Hindlimb muscle (tissue), 1 donor: Measurements from ENCODE around the gene GMCL1. TPM values are rescaled to one million over a fixed set of nuclear protein-coding genes. Genes with fewer than 3 reads are reported as not detected.
A peak's percentile ranks its signal among the peaks of the same experiment; 100 is the strongest.
"Not testable (repeated sequence)": the region's sequence is repeated elsewhere in the genome, so short reads cannot be mapped to it uniquely, and the experiment has no call there.

Source experiments
- DNase-seq: peaks from one replicate; pipeline ENCODE4 v3.0.0-alpha.2; 2013
- polyA plus RNA-seq: library from polyadenylated mRNA; unstranded; fragments of 120-200 nt; gene quantifications from one replicate; pipeline ENCODE4 v1.2.1, GENCODE V29; 2013; ENCODE audit not compliant: insufficient read length

The GMCL1 gene
- polyA plus RNA-seq, result 10.6 TPM

GRCh38 chr2:69829256-69830044 lies at the start of gene GMCL1:
TSS of gene GMCL1 (plus strand) at chr2:69829660. CDS start at chr2:69829893, 233 bp downstream.
- peak; percentile 98 for DNase-seq

DNA sequence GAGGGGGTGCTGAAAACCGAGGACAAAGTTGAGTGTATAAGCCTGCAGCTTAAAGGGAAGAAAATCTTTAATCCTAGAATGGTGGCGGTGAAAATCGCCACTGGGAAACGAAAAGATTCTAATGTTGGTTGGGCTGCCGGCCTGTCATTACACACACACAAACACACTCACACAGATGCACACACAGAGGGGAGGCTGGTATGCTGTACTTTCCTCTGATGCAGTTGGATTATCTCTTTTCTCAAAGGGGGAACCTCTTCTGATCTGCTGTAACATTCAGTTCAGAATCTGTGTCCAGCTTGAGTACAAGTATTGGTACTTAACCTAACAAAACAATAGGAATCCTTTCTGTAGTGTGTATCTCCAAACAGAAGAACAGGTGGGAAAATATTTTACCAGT lies 48.5 kb upstream of the GMCL1 start:
- no peak for DNase-seq

- no peak for DNase-seq
Observed at GRCh38 chr2:69781321-69782248, 47.9 kb upstream of the GMCL1 start.

DNA sequence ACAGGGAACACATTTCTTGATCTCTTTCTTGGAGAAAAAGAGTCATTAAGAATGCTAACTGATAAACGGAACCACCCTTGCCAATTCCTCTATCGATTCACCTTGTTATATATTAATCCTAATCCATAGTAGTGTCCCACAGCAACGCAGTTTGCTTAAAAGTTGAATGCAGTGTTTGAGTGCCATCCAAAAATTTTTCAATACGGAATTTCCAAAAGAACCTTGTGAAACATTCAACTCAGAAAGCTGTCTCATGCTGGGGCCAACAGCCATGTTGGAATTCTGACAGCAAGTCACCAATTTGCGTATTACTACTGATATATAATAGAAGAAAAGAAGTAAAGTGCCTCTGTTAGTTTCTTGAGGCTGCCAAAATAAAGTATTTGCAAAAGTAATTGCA lies 45.2 kb upstream of the GMCL1 start:
- no peak for DNase-seq

- DNase-seq, result no peak
Observed at GRCh38 chr2:69785358-69785757, 44.1 kb upstream of the GMCL1 start.

- DNase-seq, result no peak
Observed at GRCh38 chr2:69786052-69786560, 43.4 kb upstream of the GMCL1 start.

DNA sequence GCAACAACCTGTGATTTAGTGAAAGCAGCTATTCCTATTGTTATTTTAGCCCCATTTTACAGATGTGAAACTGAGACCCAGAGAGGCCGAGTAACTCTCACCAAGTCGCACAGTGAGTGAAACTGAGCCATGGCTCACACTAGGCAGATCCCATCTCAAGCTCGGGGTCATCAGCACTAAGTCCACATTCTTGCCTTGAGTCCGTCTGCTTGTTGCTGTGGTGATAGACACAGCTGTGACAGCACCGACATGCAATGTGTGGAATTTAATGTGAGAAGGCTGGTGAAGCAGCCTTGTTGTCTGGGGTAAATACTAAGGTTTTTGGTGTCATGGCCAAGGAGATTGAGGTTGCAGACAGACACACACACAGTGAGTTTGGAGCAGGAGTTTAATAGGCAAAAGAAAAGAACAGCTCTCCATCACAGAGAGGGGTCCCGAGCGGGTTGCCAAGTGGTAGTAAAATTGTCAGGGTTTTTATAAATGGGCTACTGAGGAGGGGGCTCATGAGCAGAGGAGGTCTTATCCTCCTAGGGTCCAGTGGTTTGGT lies 40.2 kb upstream of the GMCL1 start:
- peak; percentile 41 for DNase-seq

DNA sequence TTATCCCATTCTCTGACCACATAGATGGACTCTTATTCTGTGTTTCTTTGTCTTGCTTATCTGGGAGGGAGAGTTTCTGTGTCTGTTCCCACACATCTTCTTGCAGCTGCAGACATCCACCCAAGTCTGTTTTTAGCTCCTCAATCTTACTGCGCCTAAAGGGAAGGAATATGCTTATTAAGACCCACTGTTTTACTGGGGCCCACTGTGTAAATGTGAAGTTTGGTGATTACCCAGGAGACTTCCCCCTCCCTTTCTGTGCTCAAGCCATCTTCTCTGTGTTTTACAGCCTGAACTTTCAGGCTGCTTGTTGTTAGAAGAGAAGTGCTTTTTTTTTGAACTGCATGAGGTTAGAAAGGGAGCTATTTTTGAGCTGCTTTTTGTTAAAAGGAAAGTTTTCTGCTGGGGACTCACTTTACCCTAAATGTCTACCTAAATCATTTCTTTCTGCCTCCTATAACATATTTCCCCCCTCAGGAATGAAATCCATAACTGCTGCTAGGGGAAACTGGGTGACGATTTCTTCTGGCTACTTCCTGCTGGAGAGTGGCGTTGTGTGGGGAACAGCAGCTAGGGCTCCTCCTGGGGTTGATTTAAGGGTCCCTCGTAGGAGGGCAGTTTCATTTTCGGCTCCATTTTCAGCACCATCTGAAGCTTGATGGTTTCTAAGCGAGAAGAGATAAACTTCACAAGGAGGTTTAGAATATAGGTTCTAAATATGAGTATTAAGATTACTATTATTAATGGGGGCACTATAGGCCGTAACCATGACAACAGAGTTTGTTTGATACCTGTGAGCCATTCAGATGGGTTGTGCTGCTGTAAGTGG lies 39.5 kb upstream of the GMCL1 start:
- peak; percentile 64 for DNase-seq

- DNase-seq, result no peak
Observed at GRCh38 chr2:69790601-69790959, 38.9 kb upstream of the GMCL1 start.

DNA sequence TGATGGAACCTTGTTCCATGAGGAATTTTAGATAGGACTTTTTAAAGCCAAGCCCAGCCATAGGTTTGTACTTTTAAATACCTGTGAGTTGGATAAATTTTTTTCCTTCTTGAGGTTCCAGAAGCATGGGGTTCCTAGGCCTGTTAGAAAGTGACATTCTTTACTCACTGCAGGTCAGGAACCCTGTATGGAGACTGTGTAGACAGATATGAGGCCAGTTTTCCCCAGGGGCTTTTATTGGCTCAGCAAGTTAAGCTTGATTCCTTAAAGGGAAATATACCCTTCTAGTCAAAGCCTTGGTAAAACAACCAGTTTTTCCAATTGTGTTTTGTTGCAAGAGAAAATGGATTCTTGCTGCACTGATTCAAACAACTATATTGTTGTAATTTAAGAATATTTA lies 38.4 kb upstream of the GMCL1 start:
- DNase-seq, result peak; percentile 40

- DNase-seq, result no peak
Observed at GRCh38 chr2:69796174-69796573, 33.3 kb upstream of the GMCL1 start.

DNA sequence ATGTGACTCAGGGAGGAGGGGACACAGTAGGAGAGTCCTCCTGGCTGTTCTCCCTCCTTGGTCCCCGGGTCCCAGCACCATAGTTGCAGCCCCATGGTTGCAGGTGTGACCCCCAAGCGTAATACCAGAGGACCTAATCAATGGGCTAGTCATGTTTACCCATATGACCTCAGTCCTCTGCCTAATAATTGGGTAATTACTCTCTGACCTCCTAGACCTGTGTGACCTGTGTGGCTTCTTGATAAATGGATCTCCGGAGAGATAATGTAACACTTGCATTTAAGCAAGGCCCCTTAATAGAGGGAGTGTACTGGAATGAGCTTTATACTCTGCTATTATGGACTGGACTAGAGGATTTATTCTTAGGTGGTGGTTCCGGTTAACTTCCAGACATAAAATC lies 32.2 kb upstream of the GMCL1 start:
- no peak for DNase-seq

DNA sequence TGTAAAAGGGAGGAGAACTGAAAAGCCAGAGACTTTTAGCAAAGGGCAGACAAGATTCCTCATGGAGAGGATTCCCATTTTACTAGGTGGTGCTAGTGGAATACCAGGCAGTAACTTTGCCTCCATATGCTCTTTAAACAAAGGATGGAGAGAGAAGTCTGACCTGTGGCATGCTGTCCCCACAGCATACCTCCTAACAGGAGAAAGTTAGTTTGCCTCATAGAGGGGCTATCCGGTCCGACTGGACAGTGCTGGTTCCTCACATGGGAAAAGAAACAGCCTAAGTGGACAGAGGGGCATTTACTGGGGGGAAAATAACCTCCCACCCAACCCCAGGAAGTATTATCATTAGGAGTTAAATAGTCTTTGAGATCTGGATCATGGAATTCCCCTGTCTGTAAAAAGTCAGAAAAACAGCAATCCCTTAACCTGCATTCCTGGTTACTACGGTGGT lies 31.6 kb upstream of the GMCL1 start:
- DNase-seq, result no peak

DNA sequence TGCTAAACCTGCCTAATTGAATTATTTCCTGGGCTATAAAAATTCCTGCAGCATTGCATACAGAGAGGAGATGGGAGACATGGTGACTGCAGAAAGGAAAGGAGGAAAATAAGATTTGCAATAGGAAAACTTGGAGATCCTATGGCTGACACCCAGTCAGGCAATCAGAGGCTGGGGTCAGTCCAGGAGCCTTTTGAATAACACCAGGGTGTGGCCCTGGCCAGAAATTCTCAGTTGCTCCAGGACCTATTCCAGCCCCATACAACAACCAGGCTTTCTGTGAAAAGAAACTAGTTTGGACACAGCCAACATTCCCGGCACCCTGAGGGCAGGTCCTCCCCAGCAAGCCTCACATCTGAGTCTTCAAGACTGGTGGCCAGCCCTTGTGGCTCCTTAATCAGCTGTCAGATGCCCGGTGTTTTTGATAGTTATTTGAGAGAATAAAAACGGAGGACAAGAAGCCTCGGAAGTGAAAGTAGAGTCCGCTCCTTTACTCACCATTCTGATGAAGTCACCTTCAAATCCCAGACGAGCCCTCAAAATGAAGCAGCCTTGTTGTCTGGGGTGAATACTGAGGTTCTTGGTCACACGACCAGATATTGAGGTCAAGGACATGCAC lies 31.1 kb upstream of the GMCL1 start:
- DNase-seq, result peak; percentile 34

- DNase-seq, result peak; percentile 18
Observed at GRCh38 chr2:69798909-69799526, 30.4 kb upstream of the GMCL1 start.

GRCh38 chr2:69801745-69802290 lies 27.6 kb upstream of the GMCL1 start:
- DNase-seq, result no peak

GRCh38 chr2:69802781-69803367 lies 26.6 kb upstream of the GMCL1 start:
- DNase-seq, result not testable (repeated sequence)

- no peak for DNase-seq
Observed at GRCh38 chr2:69804416-69804815, 25.0 kb upstream of the GMCL1 start.

DNA sequence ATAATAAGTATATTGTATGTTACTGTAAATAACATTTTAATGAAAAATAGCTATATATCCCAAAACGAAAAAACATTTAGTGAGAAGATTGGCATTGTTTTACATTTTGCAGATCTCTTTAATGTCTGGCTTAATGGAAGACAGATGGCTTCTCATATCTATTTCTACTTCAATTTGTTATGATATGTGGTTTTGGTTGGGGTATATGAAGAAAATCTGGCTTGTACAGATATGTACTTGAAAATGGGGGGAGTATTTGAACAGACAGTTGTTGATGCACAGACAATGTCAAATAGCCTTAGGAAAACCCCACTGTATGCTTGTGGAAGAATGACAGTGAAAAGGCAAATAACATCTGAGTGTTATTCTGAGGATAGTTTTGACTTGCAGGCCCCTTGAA lies 23.6 kb upstream of the GMCL1 start:
- no peak for DNase-seq

DNA sequence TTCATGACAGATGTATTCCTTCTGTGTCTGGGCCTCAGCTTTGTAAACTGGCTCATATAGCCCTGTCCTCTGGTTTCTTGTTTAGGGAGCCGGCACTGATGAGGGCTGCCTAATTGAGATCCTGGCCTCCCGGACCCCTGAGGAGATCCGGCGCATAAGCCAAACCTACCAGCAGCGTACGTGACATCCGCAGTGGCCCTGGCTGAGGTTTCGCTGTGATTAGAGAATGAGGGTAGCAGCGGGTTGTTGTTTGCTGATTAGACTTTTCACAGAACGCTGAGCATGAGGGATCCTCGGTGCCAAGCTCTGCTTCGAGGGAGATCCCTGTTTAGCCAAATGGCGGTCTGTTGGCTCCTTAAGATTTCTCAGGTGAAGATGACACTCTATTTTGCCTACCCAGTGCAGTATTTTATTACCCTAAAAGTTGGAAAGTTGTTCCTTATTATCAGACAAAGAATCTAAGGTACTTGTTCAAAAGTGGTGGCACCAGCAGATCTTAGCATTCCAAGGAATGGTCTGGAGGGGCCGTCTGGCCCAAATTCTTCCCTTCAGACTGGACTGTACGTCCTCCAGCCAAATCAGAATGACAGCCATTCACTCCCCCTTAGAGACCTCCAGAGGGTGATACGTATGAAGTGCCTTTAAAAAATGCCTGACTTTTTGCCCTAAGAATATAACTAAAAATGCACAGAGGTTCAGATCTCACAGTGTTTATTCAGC lies 21.5 kb upstream of the GMCL1 start:
- no peak for DNase-seq
